GM18870 (cell line): ENCODE results near the gene SOX18.
"Not testable (repeated sequence)": the region's sequence is repeated elsewhere in the genome, so short reads cannot be mapped to it uniquely, and the experiment has no call there.

Source experiments
- ATAC-seq: cut with Tn5 transposase; IDR thresholded peaks from one replicate; pipeline ENCODE4 v1.9.1; 2021; ENCODE audit warnings: moderate library complexity; ENCODE audit not compliant: unreplicated experiment

The SOX18 gene

DNA sequence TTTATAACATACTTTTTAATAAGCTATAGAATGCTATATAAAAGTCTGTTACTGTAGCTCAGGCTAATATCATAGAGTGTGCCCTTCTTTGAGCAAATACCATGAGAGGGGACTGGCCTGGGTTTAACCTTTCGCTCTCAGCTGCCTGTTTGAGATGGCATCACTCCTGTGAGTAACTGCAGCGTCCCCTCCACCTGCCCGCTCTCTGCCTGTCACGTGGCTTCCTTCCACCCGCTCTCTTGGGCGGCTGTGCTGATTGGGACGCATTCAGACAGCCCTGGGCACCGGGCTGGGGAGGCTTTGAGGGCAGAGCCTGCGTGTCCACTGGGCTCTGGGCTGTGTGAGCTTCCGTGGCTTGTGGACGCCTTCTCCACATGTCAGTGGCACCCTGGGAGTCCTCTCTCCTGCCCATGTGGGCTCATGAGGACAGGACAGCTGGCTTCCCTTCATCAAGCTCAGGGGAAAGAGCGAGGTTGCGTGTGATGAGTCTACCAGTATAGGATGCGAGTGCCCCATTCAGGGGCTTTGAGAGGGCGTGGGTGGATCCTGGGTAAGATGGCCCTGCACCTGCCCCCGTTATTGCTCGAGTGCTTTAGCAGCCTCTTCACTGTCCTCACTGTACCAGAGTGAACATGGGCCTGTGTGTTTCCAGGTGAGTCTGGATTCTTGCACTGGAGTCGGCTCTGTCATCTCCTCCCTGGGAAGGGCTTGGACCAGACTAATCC lies 24.2 kb downstream of the SOX18 start:
- no peak for ATAC-seq

DNA sequence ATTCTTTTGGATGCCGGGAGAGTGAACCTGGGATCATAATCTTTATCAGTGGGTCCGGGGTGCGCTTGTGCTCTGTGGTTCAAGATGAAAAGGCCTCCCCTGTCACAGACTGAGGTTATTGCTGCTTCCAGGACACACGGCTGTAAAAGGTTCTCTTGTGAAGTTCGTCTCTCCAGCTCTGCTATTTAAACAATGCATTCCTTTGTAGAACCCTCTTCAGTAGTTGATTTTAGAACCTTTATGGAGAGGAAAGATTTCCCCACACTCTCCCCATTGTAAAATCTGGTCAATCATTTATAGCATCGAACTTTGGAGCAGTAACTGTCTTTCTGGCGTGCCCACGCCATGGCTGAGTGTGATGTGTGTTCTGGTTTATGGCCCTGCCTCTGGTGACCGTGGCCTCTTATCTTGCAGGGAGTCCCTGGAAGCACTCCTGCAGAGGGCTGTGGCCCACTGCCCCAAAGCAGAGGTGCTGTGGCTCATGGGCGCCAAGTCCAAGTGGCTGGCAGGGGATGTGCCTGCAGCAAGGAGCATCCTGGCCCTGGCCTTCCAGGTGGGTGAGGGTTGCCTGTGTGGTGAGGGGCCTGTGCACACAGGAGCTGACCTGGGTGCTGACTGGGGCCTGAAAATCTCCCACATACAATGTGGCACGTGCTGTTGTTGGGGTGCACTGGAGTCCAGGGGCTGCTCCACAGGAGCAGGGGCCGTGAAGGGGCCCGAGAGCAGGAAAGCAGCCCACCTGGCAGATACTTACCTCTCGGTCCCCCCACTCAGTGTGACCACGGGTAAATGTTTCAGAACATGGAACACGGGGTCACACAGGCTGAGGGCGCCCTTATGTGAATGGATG lies 25.1 kb downstream of the SOX18 start:
- ATAC-seq: no peak

DNA sequence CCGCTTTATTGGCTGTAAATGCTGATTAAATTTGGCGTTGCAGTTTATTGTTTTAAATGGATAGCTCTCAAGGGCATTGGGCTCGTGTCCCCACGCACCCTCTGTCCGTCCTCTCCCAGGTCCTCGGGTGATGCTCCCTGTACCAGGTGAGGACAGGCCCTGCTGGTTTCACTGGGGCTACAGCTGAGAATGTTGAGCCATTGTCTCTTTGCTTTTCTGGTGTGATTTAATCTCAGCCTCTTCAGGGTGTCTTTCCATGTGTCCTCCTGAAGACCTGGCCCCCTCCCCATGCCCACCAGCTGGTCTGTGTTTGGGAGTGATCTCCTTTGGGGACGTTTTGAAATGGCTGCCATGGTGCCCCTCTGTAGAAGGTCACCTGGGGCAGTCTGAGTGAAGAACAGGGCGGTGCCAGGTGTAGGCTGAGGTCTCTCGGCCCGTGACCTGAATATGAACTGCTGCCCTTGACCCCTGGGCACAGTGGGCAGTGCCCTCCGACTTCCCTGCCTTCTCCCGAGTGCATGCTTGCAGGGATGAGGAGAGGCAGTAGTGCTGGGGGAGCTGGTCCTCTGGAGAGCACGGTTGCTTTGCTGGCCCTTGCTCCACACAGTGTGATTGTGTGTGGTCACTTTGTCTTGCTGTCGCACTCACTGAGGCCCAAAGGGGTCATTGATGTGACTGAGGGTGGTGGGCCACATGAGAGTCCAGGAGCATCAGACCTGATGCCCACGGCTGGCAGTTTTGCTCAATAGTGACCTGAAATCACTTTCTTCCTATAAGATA lies 25.9 kb downstream of the SOX18 start:
- ATAC-seq: no peak

DNA sequence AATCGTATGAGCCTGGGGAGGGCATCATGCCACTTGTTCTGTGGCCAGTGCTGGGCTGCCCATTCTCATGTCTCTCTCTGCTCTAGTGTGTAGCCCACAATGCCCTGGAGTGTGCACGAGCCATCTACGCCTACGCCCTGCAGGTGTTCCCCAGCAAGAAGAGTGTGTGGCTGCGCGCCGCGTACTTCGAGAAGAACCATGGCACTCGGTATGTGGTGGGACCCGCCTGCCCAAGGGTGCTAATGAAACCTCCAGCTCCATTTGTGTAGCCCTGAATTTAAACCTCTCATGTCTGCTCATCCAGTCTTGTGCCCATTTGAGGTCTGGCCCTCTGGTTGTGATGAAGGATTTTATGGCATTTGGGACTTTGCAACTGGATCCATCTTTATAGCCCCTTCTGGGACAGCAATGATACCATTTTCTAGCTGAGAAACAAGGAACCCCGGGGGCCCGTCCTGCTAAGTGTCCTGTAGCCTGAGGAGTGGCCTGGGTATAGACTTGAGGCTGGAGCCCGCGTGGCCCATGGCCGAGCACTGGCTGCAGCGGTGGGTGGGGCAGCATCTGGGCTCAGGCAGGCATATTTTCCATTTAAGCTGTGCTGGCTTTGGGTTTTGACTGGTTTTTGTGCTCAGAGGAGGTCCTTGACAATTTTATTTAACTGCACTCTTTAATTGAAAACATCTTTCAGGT lies 26.6 kb downstream of the SOX18 start:
- ATAC-seq: no peak

DNA sequence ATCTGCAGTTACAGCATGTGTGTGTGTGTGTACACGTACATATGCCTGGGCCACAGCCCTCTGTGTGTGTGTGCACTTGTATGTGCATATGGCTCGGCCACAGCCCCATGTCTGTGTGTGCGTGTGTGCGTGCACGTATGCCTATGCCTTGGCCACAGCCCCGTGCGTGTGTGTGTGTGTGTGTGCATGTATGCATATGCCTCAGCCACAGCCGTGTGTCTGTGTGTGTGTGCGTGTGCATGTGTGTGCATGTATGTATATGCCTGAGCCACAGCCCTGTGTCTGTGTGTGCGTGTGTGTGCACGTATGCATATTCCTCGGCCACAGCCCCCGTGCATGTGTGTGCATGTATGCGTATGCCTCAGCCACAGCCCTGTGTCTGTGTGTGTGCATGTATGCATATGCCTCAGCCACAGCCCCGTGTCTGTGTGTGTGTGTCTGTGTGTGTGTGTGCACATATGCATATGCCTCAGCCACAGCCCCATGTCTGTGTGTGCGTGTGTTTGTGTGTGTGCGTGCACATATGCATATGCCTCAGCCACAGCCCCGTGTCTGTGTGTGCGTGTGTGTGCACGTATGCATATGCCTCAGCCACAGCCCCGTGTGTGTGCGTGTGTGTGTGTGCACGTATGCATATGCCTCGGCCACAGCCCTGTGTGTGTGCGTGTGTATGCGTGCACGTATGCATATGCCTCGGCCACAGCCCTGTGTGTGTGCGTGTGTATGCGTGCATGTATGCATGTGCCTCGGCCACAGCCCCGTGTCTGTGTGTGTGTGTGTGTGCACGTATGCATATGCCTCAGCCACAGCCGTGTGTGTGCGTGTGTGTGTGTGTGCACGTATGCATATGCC lies 28.1 kb downstream of the SOX18 start:
- no peak for ATAC-seq

DNA sequence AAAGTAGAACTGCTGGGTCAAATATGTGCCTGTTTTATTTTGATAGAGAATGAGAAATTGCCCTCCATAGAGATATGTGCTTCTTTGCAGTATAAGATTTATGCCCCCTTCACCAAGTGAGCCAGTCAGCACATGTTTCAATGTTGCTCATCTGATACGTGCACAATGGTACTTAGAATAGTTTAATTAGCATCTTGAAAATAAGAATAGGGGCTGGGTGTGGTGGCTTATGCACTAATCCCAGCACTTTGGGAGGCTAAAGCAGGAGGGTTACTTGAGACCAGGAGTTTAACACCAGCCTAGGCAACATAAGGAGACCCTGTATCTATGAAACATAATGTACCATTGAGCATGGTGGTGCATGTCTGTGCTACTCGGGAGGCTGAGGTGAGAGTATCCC lies 33.8 kb downstream of the SOX18 start:
- no peak for ATAC-seq

DNA sequence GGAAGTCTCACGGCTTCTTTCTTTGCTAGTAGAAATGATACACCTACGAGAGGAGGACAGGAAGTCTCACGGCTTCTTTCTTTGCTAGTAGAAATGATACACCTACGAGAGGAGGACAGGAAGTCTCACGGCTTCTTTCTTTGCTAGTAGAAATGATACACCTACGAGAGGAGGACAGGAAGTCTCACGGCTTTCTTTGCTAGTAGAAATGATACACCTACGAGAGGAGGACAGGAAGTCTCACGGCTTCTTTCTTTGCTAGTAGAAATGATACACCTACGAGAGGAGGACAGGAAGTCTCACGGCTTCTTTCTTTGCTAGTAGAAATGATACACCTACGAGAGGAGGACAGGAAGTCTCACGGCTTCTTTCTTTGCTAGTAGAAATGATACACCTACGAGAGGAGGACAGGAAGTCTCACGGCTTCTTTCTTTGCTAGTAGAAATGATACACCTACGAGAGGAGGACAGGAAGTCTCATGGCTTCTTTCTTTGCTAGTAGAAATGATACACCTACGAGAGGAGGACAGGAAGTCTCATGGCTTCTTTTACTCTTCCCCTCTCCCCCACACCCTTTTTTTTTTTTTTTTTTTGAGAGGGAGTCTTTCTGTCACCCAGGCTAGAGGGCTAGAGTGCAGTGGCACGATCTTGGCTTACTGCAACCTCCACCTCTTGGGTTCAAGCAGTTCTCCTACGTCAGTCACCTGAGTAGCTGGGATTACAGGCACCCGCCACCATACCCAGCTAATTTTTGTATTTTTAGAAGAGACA lies 36.9 kb downstream of the SOX18 start:
- not testable (repeated sequence) for ATAC-seq

DNA sequence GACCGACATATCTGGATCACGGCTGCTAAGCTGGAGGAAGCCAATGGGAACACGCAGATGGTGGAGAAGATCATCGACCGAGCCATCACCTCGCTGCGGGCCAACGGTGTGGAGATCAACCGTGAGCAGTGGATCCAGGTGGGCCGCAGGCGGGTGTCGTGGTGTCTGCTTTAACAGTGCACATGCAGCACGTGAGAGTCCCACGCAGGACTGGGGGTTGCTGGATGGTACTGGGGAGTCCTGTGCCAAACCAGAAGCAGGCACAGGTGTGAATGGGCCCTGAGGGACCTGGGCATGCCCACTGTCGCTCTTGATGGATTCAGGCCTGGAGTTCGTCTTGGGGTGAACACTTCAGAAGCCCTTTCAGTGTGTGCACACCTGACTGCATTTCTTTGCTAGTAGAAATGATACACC lies 38.1 kb downstream of the SOX18 start:
- no peak for ATAC-seq

DNA sequence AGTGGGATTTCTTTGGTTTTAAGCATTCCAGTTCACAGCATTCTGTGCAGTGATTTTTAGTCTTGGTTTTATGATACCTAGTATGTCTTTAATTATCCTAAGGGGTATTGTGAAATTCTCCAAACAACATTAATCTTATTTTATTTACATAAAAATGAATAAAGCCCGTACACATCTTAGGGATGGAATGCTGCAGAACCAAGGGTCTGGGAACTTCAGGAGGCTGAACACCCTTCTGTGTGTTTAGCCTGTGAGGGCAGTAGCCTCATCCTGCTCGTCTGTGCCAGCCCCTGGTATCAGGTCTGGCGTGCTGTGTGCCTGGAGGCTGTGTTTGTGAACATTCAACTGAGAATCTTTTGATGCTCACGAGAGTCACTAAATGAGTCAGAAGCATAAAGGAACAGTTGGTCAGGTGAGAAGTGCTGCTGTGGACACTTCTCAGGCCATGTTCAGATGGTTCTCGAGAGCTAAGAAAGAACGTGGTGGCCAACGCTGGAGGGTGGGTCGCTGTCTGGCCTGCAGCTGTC lies 38.7 kb downstream of the SOX18 start:
- no peak for ATAC-seq

DNA sequence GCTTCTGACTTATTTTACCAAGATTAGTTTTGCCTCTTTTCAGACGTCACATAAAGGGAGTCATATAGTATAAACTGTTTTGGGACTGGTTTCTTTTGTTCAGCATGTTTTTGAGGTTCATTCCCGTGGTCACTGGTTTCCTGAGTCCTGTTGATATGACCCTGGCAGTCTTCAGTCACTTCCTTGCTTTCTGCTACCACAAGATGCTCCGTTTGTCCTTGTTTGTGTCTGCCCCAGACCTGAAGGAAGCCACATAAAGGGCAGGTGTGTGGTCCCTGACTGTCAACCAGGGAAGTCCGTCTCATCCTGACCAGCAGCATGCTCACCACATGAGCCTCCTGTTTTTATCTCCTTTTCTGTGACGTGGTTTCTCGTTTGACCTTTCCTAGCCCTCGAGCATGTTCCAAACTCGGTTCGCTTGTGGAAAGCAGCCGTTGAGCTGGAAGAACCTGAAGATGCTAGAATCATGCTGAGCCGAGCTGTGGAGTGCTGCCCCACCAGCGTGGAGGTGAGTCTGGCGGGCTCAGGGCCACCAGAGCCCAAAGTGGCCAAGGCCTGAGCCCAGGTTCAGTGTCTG lies 39.5 kb downstream of the SOX18 start:
- ATAC-seq: no peak

DNA sequence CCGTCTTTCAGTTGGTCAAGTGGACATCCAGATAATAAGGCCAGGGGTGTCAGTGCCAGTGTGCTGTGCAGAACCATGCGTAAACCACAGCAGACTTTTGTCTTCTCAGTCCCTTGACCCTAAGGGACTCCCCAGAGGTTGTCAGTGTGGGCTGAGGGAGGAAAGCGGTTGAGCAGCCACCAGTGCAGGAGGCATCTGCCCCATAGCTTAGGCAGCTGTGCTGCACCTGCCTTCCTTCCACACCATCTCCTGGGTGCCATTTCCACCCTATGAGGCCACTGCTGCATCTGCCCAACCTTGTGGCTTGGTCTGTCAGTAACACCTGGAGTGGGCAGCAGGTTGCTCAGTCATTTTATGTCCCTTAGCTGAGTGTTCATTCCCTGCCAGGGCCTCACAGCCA lies 42.5 kb downstream of the SOX18 start:
- ATAC-seq: no peak

DNA sequence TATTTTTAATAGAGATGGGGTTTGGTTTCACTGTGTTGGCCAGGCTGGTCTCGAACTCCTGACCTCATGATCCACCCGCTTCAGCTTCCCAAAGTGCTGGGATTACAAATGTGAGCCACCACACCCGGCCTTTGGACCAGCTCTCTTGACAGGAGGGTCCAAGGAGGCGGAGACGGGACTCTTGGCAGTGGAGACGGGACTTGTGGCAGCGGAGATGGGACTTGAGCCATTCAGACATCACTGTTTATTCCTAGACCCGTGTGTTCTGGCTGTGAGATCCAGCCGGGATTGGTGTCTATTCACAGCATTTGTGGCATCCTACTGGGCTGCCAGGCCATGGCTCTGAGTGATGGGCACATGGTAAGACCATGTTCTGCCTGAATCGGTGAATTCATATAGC lies 42.9 kb downstream of the SOX18 start:
- ATAC-seq: no peak

DNA sequence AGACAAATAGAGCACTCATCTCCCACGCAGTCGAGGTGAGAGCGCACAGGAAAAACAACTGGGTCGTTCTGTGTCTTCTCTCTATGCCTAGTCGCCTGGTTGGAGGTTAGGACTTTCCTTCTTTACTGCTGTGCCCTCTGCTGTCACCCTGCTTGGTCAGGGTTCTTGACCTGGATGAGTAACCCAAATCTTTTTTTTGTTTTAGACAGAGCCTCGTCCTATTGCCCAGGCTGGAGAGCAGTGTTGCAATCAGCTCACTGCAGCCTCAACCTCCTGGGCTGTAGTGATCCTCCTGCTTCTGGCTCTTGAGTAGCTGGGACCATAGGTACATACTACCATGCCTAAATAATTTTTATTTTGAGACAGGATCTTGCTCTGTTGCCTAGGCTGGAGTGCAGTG lies 44.0 kb downstream of the SOX18 start:
- ATAC-seq: no peak

DNA sequence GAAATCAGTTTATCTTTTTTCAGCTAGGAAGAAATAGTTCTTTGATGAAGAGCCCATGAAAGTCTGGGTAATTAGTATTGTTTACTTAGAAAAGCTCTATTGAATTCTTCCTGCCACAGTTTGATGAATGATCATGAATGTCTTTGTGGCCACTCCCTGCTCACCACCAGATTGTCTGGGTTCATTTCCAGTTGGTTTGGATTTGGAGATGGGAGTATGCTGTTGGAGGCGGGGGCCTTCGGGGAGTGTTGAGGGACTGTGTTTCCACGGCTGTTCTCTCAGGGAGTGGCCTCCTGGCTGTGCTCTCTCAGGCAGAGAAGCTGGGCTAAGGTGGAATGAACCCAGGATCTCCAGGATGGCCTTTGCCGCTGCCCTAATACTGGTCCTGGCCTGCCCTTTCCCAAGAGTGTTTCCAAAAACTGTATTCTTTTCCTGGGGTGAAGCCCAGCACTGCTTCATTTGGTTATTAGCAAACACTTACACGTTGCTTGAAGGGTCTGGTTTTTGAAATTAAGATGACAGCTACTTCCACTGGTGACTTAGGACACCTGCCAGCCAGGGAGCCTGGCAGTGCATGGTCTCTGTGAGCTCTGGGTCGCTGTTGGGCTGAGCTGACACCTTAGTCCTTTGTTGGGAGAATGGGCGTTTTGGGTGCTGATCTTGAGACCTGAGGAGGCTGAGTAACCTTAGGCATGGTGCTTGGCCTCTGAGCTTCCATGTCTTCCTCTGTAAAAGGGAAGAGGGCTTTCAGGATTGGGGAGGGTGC lies 45.3 kb downstream of the SOX18 start:
- ATAC-seq: no peak

DNA sequence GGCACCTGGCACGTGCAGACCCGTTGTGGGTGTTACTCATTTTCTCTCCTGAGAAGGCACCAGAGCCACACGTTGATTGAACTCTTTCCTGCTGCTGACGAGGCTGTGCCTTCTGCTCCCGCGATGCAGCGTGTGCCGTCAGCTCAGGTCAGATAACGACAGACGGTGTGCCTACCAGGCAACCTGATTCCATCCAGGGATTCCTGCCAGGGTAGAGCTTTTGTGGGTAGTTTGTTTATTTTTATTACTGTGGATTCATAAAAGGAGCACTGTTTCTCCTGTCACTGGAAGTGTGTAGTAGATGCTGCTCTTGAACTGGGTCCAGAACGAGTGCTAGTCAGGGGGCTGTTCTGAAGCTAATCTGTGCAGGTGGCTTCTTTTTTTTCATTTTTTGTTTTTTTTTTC lies 47.8 kb downstream of the SOX18 start:
- ATAC-seq: no peak

DNA sequence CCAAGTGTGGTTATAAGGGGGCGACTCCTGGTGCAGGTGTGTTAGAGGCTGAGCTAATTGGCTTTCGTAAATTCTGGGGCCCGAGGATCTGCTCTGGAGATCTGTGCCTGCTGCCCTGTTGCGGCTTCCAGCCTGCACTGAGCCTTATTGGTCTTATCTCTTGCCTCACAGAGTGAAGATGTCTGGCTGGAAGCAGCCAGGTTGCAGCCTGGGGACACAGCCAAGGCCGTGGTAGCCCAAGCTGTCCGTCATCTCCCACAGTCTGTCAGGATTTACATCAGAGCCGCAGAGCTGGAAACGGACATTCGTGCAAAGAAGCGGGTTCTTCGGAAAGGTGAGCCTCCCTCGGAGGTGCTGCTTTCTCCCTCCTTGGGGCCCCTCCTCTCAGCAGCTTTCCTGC lies 48.5 kb downstream of the SOX18 start:
- ATAC-seq: no peak
